Parathyroid adenoma (tissue), 2 donors: ENCODE data around the gene PRDX4.

Experiments
- H2AFZ ChIP-seq: fragments of 300-600 bp; sonication (generic); one replicate; pipeline ENCODE4 v1.7.0; 2017; ENCODE audit warnings: antibody characterized with exemption, mild to moderate bottlenecking
- H3K27ac ChIP-seq: fragments of 300-600 bp; sonication (generic); one replicate; pipeline ENCODE4 v1.7.0; 2017
- H3K27me3 ChIP-seq: fragments of 300-600 bp; sonication (generic); one replicate; pipeline ENCODE4 v1.7.0; 2017; ENCODE audit warnings: low read length; ENCODE audit not compliant: control insufficient read depth, insufficient read depth
- H3K36me3 ChIP-seq: fragments of 300-600 bp; sonication (generic); one replicate; pipeline ENCODE4 v1.7.0; 2017; ENCODE audit warnings: low read length; ENCODE audit not compliant: control insufficient read depth, insufficient read depth
- H3K4me1 ChIP-seq: fragments of 300-600 bp; sonication (generic); one replicate; pipeline ENCODE4 v1.7.0; 2017; ENCODE audit warnings: control low read depth
- H3K4me2 ChIP-seq: fragments of 300-600 bp; sonication (generic); one replicate; pipeline ENCODE4 v1.7.0; 2017; ENCODE audit warnings: low read length
- H3K4me3 ChIP-seq: fragments of 300-600 bp; sonication (generic); one replicate; pipeline ENCODE4 v1.7.0; 2017; ENCODE audit warnings: low read depth, low read length
- H3K79me2 ChIP-seq: fragments of 300-600 bp; sonication (generic); one replicate; pipeline ENCODE4 v1.7.0; 2017; ENCODE audit warnings: control low read depth
- H3K9ac ChIP-seq: fragments of 300-600 bp; sonication (generic); one replicate; pipeline ENCODE4 v1.7.0; 2017; ENCODE audit warnings: mild to moderate bottlenecking
- H3K9me3 ChIP-seq: fragments of 300-600 bp; sonication (generic); one replicate; pipeline ENCODE4 v1.7.0; 2017; ENCODE audit warnings: low read length; ENCODE audit not compliant: control insufficient read depth
- CTCF ChIP-seq: fragments of 300-600 bp; sonication (generic); IDR thresholded peaks from one replicate; pipeline ENCODE4 v1.7.0; 2017; ENCODE audit warnings: antibody characterized with exemption, mild to moderate bottlenecking
- donor health status: primary hyperparathyroidism.

PRDX4 gene

GRCh38 chrX:23732704-23733103 lies 65.4 kb downstream of the PRDX4 start:
- Histone ChIP-seq H3K9me3 (no peaks in the 10 kb centered on the region), H3K79me2 (no peaks in the 10 kb centered on the region), H3K27me3 (no peaks in the 10 kb centered on the region), H2AFZ (no peak overlapping the region), H3K4me2 (no peak overlapping the region), H3K4me1 (no peaks in the 10 kb centered on the region), H3K9ac (no peak overlapping the region), H3K36me3 (no peaks in the 10 kb centered on the region), H3K27ac (no peak overlapping the region), H3K4me3 (no peak overlapping the region)
- no peak for TF ChIP-seq CTCF
